ENCODE results near the gene ABHD12B. TPM values are rescaled to one million over a fixed set of nuclear protein-coding genes. Genes with fewer than 3 reads are reported as not detected.

The ABHD12B gene
- total and polyA plus RNA-seq, 2 of the 13 experiments (the other 11 are each of a cell fraction or from before 2014, with no cell fraction given) = not detected

DNA sequence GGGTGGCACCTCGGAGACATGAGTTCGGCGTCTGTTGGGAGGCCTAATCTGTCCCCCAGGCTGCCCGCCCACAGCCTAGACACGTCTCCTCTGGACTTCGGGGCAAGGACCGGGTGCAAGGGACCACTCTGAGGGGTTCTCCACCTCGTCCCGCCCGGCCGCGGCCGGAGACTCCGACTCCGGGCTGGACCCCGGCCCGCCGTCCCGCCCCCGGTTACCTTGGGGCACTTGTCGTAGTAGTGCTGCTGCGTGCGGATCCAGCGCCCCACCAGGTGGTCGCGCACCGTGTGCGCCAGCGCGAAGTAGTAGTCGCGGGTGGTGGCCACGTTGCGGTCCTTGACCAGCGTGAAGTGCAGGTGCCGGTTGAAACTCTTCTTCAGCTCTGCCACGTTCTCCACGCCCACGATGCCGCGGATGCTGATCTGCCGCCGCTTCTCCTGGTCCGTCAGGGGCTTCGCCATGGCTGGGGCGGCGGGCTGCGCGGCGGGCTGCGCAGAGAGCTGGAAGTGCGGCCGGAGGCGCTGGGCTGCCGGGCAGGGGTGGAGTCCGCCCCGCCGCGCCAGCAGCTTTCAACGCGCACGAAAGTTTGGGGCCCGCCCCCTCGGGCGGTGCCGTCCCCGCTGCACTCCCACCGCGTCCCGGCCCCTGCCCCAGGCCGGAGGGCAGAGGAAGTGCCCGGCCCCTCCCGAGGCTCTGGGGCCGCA lies 72.2 kb downstream of the ABHD12B start, which contains the start of gene PYGL (continued):
- TF ChIP-seq GMEB2 (CRISPR knock-in tag; IDR thresholded peaks at IDR 0.05; ENCODE audit: low read depth) (no peak), ZNF281 (CRISPR knock-in tag; IDR thresholded peaks at IDR 0.05; ENCODE audit: borderline replicate concordance) (no peak), SP4 (CRISPR knock-in tag; IDR thresholded peaks at IDR 0.05) (peak; percentile 64; the same call in 1 of the 2 replicates), ZNF33A (CRISPR knock-in tag; IDR thresholded peaks at IDR 0.05; ENCODE audit: borderline replicate concordance) (no peak), MLX (CRISPR knock-in tag; IDR thresholded peaks at IDR 0.05) (no peak), ATRX (CRISPR knock-in tag; IDR thresholded peaks at IDR 0.05; ENCODE audit: borderline replicate concordance) (no peak), ZNF274 (CRISPR knock-in tag; IDR thresholded peaks at IDR 0.05) (no peak; the same call in 1 of the 2 replicates), E2F2 (CRISPR knock-in tag; IDR thresholded peaks at IDR 0.05; ENCODE audit: borderline replicate concordance) (no peak), ZNF558 (CRISPR knock-in tag; IDR thresholded peaks at IDR 0.05; ENCODE audit: borderline replicate concordance) (no peak), JARID2 (CRISPR knock-in tag; IDR thresholded peaks at IDR 0.05; ENCODE audit: insufficient replicate concordance) (no peak), RAD51 (IDR thresholded peaks at IDR 0.05; ENCODE audit: borderline replicate concordance) (no peak), ZNF703 (CRISPR knock-in tag; IDR thresholded peaks at IDR 0.05; ENCODE audit: borderline replicate concordance) (no peak), ZZZ3 (CRISPR knock-in tag; IDR thresholded peaks at IDR 0.05; ENCODE audit: borderline replicate concordance) (0 out of 2 replicates have a peak, but pooled peaks have one; percentile 48), ZNF335 (CRISPR knock-in tag; IDR thresholded peaks at IDR 0.05) (no peak; the same call in 1 of the 2 replicates), YEATS4 (CRISPR knock-in tag; IDR thresholded peaks at IDR 0.05; ENCODE audit: borderline replicate concordance) (peak; percentile 66; the same call in 1 of the 2 replicates), ZNF333 (CRISPR knock-in tag; IDR thresholded peaks at IDR 0.05; ENCODE audit: borderline replicate concordance) (peak; percentile 57; the same call in 1 of the 2 replicates), NPAS2 (CRISPR knock-in tag; IDR thresholded peaks at IDR 0.05; ENCODE audit: borderline replicate concordance) (no peak; the same call in 1 of the 2 replicates), KDM3A (CRISPR knock-in tag; IDR thresholded peaks at IDR 0.05; ENCODE audit: low read depth) (no peak), MLLT10 (CRISPR knock-in tag; IDR thresholded peaks at IDR 0.05) (no peak), NR1H2 (CRISPR knock-in tag; IDR thresholded peaks at IDR 0.05; ENCODE audit: borderline replicate concordance, low read depth) (no peak), KLF11 (CRISPR knock-in tag; IDR thresholded peaks at IDR 0.05) (0 out of 2 replicates have a peak, but pooled peaks have one; percentile 44), NR2C2 (CRISPR knock-in tag; IDR thresholded peaks at IDR 0.05; ENCODE audit: borderline replicate concordance) (no peak), SRY (CRISPR knock-in tag; IDR thresholded peaks at IDR 0.05) (peak; percentile 82), MTA3 (CRISPR knock-in tag; IDR thresholded peaks at IDR 0.05) (no peak), ZNF207 (IDR thresholded peaks at IDR 0.05; ENCODE audit: borderline replicate concordance) (no peak)
